ENCODE data around the gene DLG1. TPM values are rescaled to one million over a fixed set of nuclear protein-coding genes. Genes with fewer than 3 reads are reported as not detected.
"Not testable (repeated sequence)": the region's sequence is repeated elsewhere in the genome, so short reads cannot be mapped to it uniquely, and the experiment has no call there.

The DLG1 gene
- total and polyA plus RNA-seq, 5 donors = 14.6 to 55.0 (median 53.0) TPM

DNA sequence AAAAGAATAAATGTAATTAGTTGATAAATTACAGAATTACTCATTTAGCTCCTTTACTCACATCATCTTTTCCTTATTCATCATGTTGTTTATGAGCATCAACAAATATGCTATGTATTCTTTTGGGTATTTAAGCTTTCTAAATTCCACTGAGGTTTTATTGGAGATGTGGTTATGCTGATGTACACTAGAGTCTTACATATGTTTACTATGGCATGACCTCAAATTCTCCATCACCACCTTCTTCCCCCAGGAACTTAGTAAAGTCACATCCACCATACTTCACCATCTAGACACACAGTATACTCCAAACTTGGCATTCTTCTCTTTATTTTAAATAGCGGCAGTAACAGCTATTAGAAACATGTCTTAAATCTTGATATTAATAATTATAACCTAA, 194.6 kb downstream of the DLG1 start:
- ATAC-seq = no peak
- H3K4me3 ChIP-seq (ENCODE audit: low read length) = no peak overlapping the region
- no peaks in the 10 kb centered on the region for H3K27me3 ChIP-seq (ENCODE audit: control insufficient read depth, insufficient read depth)
- no peak overlapping the region for H3K27ac ChIP-seq (ENCODE audit: low read length)
- H3K9me3 ChIP-seq (ENCODE audit: control insufficient read depth, low read length) = no peaks in the 10 kb centered on the region
- WGBS = 97% methylated on average over 1 of the region's 1 CpG
- no peak for DNase-seq
- intact Hi-C loops (cut with DNase I) = no loop called here
- H3K4me1 ChIP-seq (ENCODE audit: control insufficient read depth, insufficient read depth, low read length) = no peaks in the 10 kb centered on the region

DNA sequence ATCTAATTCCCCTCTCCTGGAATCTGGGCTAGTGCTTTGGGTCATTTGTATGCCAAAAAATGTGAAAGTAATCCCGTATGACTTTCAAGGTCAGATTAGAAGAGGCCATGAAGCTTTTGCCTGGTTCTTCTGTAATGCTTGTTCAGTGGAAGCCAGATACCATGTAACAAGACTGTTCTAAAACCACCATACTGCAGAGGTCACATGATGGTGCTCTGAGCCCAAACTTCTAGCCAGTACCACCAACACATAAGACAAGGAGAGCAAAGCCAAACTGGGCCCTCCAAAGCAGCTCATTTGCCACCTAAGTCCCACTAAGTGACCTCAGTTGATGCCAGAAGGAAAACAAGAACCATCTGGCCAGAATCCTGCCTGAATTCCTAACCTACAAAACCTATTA, 204.5 kb downstream of the DLG1 start:
- intact Hi-C loops (cut with DNase I) = no loop called here
- DNase-seq = no peak
- Histone ChIP-seq H3K4me1 (ENCODE audit: control insufficient read depth, insufficient read depth, low read length) (no peaks in the 10 kb centered on the region), H3K9me3 (ENCODE audit: control insufficient read depth, low read length) (no peaks in the 10 kb centered on the region), H3K27ac (ENCODE audit: low read length) (no peak overlapping the region), H3K27me3 (ENCODE audit: control insufficient read depth, insufficient read depth) (no peaks in the 10 kb centered on the region), H3K4me3 (ENCODE audit: low read length) (no peak overlapping the region)
- 52% methylated on average over 1 of the region's 1 CpG for WGBS
- ATAC-seq = no peak

DNA sequence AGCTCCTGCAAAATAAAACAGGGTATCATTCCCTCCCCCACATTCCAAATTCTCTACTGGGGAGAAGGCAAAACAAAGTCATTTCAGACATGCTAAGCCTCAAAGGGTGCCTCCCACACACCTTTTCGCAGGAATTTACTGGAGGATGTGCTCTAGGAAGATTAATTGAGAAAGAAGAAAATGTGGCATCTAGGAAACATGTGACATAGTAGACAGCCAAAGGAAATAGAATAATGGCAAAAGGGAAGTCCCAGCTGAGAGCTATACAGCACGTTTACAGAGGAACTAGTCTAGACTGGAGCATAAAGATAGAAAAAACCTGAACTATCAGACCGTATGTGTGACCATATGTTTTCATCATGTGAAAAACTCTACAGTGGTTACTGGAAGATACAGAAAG, 210.0 kb downstream of the DLG1 start:
- no peak overlapping the region for H3K4me3 ChIP-seq (ENCODE audit: low read length)
- H3K27me3 ChIP-seq (ENCODE audit: control insufficient read depth, insufficient read depth) = no peaks in the 10 kb centered on the region
- no peak overlapping the region for H3K27ac ChIP-seq (ENCODE audit: low read length)
- no peaks in the 10 kb centered on the region for H3K9me3 ChIP-seq (ENCODE audit: control insufficient read depth, low read length)
- ATAC-seq (no peak), DNase-seq (no peak)
- intact Hi-C loops (cut with DNase I) = no loop called here
- no peaks in the 10 kb centered on the region for H3K4me1 ChIP-seq (ENCODE audit: control insufficient read depth, insufficient read depth, low read length)
- 55% methylated on average over 3 of the region's 3 CpGs for WGBS

DNA sequence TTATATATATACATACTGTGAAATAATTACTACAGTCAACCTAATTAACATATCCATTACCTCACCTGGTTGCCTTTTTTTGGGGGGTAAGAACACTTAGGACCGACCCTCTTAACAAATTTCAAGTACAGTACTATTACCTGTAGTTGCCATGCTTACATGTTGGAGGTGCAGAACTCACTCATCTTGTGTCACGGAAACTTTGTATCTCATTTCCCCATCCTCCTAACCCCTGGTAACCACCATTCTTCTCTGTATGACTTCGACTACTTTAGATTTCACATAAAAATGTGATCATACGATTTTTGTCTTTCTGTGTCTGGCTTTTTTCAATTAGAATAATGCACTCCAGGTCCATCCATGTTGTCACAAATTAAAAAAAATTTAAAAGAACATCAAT, 213.3 kb downstream of the DLG1 start:
- Histone ChIP-seq H3K9me3 (ENCODE audit: control insufficient read depth, low read length) (no peaks in the 10 kb centered on the region), H3K27ac (ENCODE audit: low read length) (no peak overlapping the region), H3K4me3 (ENCODE audit: low read length) (no peak overlapping the region), H3K27me3 (ENCODE audit: control insufficient read depth, insufficient read depth) (no peaks in the 10 kb centered on the region), H3K4me1 (ENCODE audit: control insufficient read depth, insufficient read depth, low read length) (no peaks in the 10 kb centered on the region)
- no peak for ATAC-seq
- WGBS = 93% methylated on average over 4 of the region's 4 CpGs
- DNase-seq = no peak
- intact Hi-C loops (cut with DNase I) = no loop called here

DNA sequence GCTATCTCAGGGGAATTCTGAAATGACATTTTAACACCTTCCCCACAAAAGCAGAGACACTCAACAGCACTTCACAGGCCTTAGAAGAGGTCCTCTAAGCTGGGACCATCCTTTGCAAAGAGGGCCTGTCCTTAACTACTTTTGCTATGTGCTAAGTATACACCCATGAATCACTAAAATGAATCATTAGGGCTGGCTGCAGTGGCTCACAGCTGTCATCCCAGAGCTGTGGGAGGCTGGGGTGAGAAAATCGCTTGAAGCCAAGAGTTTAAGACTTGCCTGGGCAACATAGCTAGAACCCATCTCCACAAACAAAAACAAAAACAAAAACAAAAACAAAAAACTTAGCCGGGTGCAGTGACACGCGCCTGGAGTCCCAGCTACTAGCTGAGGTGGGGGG, 214.9 kb downstream of the DLG1 start:
- H3K4me3 ChIP-seq (ENCODE audit: low read length) = no peak overlapping the region
- intact Hi-C loops (cut with DNase I) = no loop called here
- 90% methylated on average over 4 of the region's 4 CpGs for WGBS
- no peaks in the 10 kb centered on the region for H3K4me1 ChIP-seq (ENCODE audit: control insufficient read depth, insufficient read depth, low read length)
- H3K9me3 ChIP-seq (ENCODE audit: control insufficient read depth, low read length) = no peaks in the 10 kb centered on the region
- peak in 1 of 2 donors; percentile 76 for ATAC-seq
- peak in 1 of 3 donors; percentile 20 for DNase-seq
- H3K27me3 ChIP-seq (ENCODE audit: control insufficient read depth, insufficient read depth) = no peaks in the 10 kb centered on the region
- H3K27ac ChIP-seq (ENCODE audit: low read length) = no peak overlapping the region

DNA sequence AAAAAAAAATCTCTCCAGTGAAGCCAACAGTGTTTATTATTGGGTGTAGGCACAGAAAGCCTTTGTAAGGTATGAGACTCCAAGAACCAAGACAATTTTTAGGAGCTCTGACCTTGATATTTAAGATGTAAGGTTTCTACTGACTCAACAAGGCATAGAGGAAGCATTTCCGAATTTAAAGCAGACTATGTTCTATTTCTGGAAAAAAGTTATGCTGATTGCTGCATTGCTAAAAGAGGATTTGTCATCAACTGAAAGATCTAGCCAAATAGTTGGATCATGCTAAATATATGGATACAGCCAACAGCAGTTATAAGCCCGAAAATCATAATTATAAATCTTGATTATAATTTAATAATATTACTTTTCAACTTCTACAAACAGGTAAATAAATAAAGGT, 215.5 kb downstream of the DLG1 start:
- 60% methylated on average over 2 of the region's 2 CpGs for WGBS
- Histone ChIP-seq H3K4me1 (ENCODE audit: control insufficient read depth, insufficient read depth, low read length) (no peaks in the 10 kb centered on the region), H3K4me3 (ENCODE audit: low read length) (no peak overlapping the region), H3K27ac (ENCODE audit: low read length) (no peak overlapping the region), H3K9me3 (ENCODE audit: control insufficient read depth, low read length) (no peaks in the 10 kb centered on the region), H3K27me3 (ENCODE audit: control insufficient read depth, insufficient read depth) (no peaks in the 10 kb centered on the region)
- ATAC-seq (no peak), DNase-seq (no peak)
- intact Hi-C loops (cut with DNase I) = no loop called here

DNA sequence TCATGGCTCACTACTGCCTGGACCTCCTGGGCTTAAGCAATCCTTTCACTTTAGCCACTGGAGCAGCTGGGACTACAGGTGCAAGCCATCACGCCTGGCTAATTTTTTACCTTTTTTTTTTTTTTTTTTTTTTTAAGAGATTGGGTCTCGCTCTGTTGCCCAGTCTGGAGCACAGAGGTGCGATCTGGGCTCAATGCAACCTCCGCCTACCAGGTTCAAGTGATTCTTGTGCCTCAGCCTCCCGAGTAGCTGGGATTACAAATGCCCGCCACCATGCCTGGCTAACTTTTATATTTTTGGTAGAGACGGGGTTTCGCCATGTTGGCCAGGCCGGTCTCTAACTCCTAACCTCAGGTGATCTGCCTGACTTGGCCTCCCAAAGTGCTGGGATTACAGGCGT, 218.1 kb downstream of the DLG1 start:
- H3K27ac ChIP-seq (ENCODE audit: low read length) = no peak overlapping the region
- WGBS = 98% methylated on average over 10 of the region's 10 CpGs
- no peaks in the 10 kb centered on the region for H3K9me3 ChIP-seq (ENCODE audit: control insufficient read depth, low read length)
- DNase-seq (no peak), ATAC-seq (no peak)
- H3K27me3 ChIP-seq (ENCODE audit: control insufficient read depth, insufficient read depth) = no peaks in the 10 kb centered on the region
- no peaks in the 10 kb centered on the region for H3K4me1 ChIP-seq (ENCODE audit: control insufficient read depth, insufficient read depth, low read length)
- intact Hi-C loops (cut with DNase I) = no loop called here
- no peak overlapping the region for H3K4me3 ChIP-seq (ENCODE audit: low read length)

DNA sequence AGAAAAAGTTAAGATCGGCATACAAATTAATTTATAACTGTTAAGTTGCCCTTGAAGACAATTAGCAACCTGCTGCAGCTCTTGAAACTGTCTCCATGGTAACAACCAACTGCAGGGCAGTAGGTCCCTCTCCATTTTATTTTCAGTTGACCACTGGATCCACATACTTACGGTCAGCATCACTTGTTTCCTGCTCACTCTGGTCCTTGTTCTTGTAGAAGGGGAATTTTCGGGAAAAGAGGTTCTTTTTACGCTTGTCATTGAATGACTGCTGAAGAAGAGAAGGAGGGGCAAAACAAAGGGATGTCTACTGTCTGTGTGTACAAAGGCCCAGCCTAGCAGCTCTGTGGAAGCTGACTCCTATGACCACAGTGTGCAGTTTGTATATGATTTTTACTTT, 222.0 kb downstream of the DLG1 start:
- 92% methylated on average over 4 of the region's 4 CpGs for WGBS

DNA sequence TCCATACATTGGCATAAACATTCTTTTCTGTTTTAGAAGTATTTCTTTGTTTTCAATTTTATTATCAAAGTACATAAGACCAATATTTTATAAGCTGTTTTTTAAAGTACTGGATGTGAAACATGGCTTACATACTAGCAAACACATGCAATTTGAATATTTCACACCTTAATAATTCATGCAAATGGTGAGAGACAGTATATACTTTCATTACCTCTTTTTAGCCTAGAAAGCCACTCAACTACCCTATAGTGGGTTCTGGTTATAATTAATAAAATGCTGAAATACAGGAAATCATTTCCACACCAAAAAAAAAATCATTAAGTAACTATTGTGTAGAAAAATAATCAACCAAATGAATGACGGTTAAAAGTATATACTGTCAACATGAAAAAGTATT, 230.3 kb downstream of the DLG1 start:
- intact Hi-C loops (cut with DNase I) = no loop called here
- Histone ChIP-seq H3K4me1 (ENCODE audit: control insufficient read depth, insufficient read depth, low read length) (no peaks in the 10 kb centered on the region), H3K4me3 (ENCODE audit: low read length) (no peak overlapping the region), H3K9me3 (ENCODE audit: control insufficient read depth, low read length) (no peaks in the 10 kb centered on the region), H3K27ac (ENCODE audit: low read length) (no peak overlapping the region), H3K27me3 (ENCODE audit: control insufficient read depth, insufficient read depth) (no peaks in the 10 kb centered on the region)
- DNase-seq (no peak), ATAC-seq (no peak)
- 95% methylated on average over 1 of the region's 1 CpG for WGBS

More for the DNA sequence above, 222.0 kb downstream of the DLG1 start:
- intact Hi-C loops (cut with DNase I) = no loop called here
- Histone ChIP-seq H3K27me3 (ENCODE audit: control insufficient read depth, insufficient read depth) (no peaks in the 10 kb centered on the region), H3K9me3 (ENCODE audit: control insufficient read depth, low read length) (no peaks in the 10 kb centered on the region), H3K4me1 (ENCODE audit: control insufficient read depth, insufficient read depth, low read length) (no peaks in the 10 kb centered on the region), H3K27ac (ENCODE audit: low read length) (no peak overlapping the region), H3K4me3 (ENCODE audit: low read length) (no peak overlapping the region)
- ATAC-seq = no peak
- DNase-seq = no peak

DNA sequence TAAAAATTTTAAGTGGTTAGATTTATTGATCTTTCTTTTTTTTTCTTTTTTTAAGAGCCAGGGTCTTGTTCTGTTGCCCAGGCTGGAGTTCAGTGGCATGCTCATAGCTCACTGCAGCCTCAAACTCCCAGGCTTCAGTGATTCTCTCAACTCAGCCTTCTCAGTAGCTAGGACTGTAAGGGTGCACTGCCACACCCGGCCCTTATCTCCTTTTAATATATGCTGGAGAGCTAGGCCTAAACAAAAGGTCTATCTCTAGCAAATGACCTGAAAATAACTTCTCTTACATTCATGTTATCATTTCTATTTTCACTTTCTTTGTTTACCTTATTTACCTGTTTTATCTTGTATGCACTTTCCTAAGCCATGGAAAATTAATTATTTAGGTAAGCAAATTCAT, 233.6 kb downstream of the DLG1 start:
- ATAC-seq (no peak), DNase-seq (no peak)
- H3K4me1 ChIP-seq (ENCODE audit: control insufficient read depth, insufficient read depth, low read length) = no peaks in the 10 kb centered on the region
- H3K9me3 ChIP-seq (ENCODE audit: control insufficient read depth, low read length) = no peaks in the 10 kb centered on the region
- intact Hi-C loops (cut with DNase I) = no loop called here
- no peak overlapping the region for H3K4me3 ChIP-seq (ENCODE audit: low read length)
- H3K27ac ChIP-seq (ENCODE audit: low read length) = no peak overlapping the region
- no peaks in the 10 kb centered on the region for H3K27me3 ChIP-seq (ENCODE audit: control insufficient read depth, insufficient read depth)
- WGBS = 90% methylated on average over 1 of the region's 1 CpG

DNA sequence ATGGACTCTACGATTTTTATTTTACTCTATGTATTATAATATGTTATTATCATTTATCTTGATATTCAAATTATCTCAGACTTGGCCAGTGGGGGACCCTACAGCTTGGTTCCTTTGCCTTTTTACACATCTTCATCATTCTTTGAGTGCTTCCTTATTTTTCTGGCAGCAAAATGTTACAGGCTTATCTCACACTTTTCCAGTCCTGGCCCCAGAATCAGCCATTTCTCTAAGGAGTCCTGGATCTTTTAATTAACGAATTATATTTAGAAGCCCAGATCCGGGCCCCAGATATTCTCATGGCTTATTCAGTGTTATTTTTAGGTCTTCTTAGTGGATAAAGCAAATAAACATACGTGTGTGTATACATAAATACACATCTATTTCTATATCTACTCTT, 236.0 kb downstream of the DLG1 start:
- H3K27ac ChIP-seq (ENCODE audit: low read length) = no peak overlapping the region
- intact Hi-C loops (cut with DNase I) = no loop called here
- no peaks in the 10 kb centered on the region for H3K9me3 ChIP-seq (ENCODE audit: control insufficient read depth, low read length)
- H3K4me1 ChIP-seq (ENCODE audit: control insufficient read depth, insufficient read depth, low read length) = no peaks in the 10 kb centered on the region
- 65% methylated on average over 4 of the region's 4 CpGs for WGBS
- DNase-seq (no peak), ATAC-seq (no peak)
- no peak overlapping the region for H3K4me3 ChIP-seq (ENCODE audit: low read length)
- no peaks in the 10 kb centered on the region for H3K27me3 ChIP-seq (ENCODE audit: control insufficient read depth, insufficient read depth)

DNA sequence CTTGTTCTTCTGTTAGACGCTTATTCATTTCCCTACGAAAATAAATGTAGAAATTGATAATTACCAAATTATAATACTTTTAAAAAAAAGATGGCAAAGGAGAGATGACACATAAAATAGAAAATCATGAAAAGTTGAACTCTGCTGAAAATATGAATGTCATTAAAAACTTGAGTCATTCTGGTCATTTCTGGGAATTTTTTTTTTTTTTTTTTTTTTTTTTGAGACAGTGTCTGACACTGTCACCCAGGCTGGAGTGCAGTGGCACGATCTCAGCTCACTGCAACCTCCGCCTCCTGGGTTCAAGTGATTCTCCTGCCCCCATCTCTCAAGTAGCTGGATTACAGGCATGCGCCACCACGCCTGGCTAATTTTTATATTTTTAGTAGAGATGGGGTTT, 246.8 kb downstream of the DLG1 start:
- ATAC-seq; H3K4me1 ChIP-seq (ENCODE audit: control insufficient read depth, insufficient read depth, low read length); intact Hi-C loops (cut with DNase I); H3K27me3 ChIP-seq (ENCODE audit: control insufficient read depth, insufficient read depth); DNase-seq; H3K9me3 ChIP-seq (ENCODE audit: control insufficient read depth, low read length); H3K4me3 ChIP-seq (ENCODE audit: low read length); H3K27ac ChIP-seq (ENCODE audit: low read length): not testable (repeated sequence)
- WGBS = 95% methylated on average over 6 of the region's 6 CpGs
